COLO668 (cell line): ENCODE data around the gene MFSD2A.
"Not testable (repeated sequence)": the region's sequence is repeated elsewhere in the genome, so short reads cannot be mapped to it uniquely, and the experiment has no call there.

Experiments
- DNase-seq: peaks from one replicate; lab custom pipeline; 2025; ENCODE audit not compliant: unreplicated experiment; lab: John Stamatoyannopoulos, UW

Gene MFSD2A

GRCh38 chr1:39940253-39940652, 14.7 kb upstream of the MFSD2A start:
- no peak for DNase-seq

GRCh38 chr1:39940980-39941871, 13.7 kb upstream of the MFSD2A start:
- no peak for DNase-seq

GRCh38 chr1:39943471-39944290, 11.3 kb upstream of the MFSD2A start:
- DNase-seq, result no peak

- DNase-seq, result no peak
These were observed 10.4 kb upstream of the MFSD2A start for GRCh38 chr1:39944410-39945112.

- DNase-seq, result no peak
These were observed 8.7 kb upstream of the MFSD2A start for GRCh38 chr1:39946216-39946615.

- no peak for DNase-seq
These were observed 7.7 kb upstream of the MFSD2A start for GRCh38 chr1:39947260-39947659.

GRCh38 chr1:39949891-39950290, 5.1 kb upstream of the MFSD2A start:
- no peak for DNase-seq

GRCh38 chr1:39951926-39952325, 3.0 kb upstream of the MFSD2A start:
- no peak for DNase-seq

GRCh38 chr1:39952359-39953110, 2.4 kb upstream of the MFSD2A start:
- DNase-seq, result no peak

GRCh38 chr1:39954324-39954869, 548 bp upstream of the MFSD2A start:
- no peak for DNase-seq

- peak; percentile 100 for DNase-seq
These were observed 898 bp downstream of the MFSD2A start for GRCh38 chr1:39955547-39956539.

GRCh38 chr1:39957299-39958015, 2.5 kb downstream of the MFSD2A start:
- DNase-seq, result no peak

- no peak for DNase-seq
These were observed 3.7 kb downstream of the MFSD2A start for GRCh38 chr1:39958403-39959200.

- DNase-seq, result no peak
These were observed 4.8 kb downstream of the MFSD2A start for GRCh38 chr1:39959651-39960333.

- peak; percentile 100 for DNase-seq
These were observed 5.5 kb downstream of the MFSD2A start for GRCh38 chr1:39960431-39960958.

GRCh38 chr1:39962450-39962825, 7.5 kb downstream of the MFSD2A start:
- DNase-seq, result no peak

GRCh38 chr1:39962964-39963363, 8.0 kb downstream of the MFSD2A start:
- not testable (repeated sequence) for DNase-seq
